Motor neuron (in vitro differentiated cells): Measurements from ENCODE around the gene ARHGAP9. TPM values are rescaled to one million over a fixed set of nuclear protein-coding genes. Genes with fewer than 3 reads are reported as not detected.

ENCODE experiments used
- ATAC-seq, 8 experiments: fragments of 200-7000 bp; cut with Tn5 transposase; replicated peaks in 6 of 8; 2 replicates each; pipeline ENCODE4 v1.8.0; 2021; ENCODE audit warnings: mild to moderate bottlenecking in 8 of 8, moderate library complexity in 8 of 8
- H3K27ac ChIP-seq, 2 donors: fragments of 250-450 bp; sonication (Bioruptor Pico); 2 replicates each; pipeline ENCODE4 v1.9.0; 2021; ENCODE audit warnings: antibody characterized with exemption in 2 of 2, mild to moderate bottlenecking in 2 of 2, moderate library complexity in 1 of 2
- H3K4me1 ChIP-seq, 2 donors: fragments of 250-450 bp; sonication (Bioruptor Pico); replicated peaks in 1 of 2; 2 replicates each; pipeline ENCODE4 v1.6.1; 2021; ENCODE audit warnings: antibody characterized with exemption in 2 of 2, mild to moderate bottlenecking in 2 of 2, moderate library complexity in 1 of 2
- H3K4me3 ChIP-seq, 5 donors: fragments of 250-450 bp; sonication (Bioruptor Pico); 2 replicates each; pipeline ENCODE4 v1.9.0; 2021; ENCODE audit warnings: antibody characterized with exemption in 5 of 5, mild to moderate bottlenecking in 5 of 5, moderate library complexity in 4 of 5
- WGBS, 10 experiments: fragments of 450-650 bp; shearing (Covaris generic); methylation state at CpG; one replicate each; pipeline ENCODE4 v1.0.0; 2022; 5-methylcytosine and 5-hydroxymethylcytosine counted together
- in situ Hi-C, 9 experiments: fragments of 400-800 bp; cut with MboI; loops; one replicate each; pipeline ENCODE4 v1.15.0; 2021; ENCODE audit warnings: low sequenced_read_pairs in 9 of 9, low pct_unique_long_range_greater_than_20kb in 2 of 9; ENCODE audit not compliant: unreplicated experiment in 9 of 9
- total RNA-seq, 8 experiments: library from RNA; unstranded; fragments of 300-600 nt; gene quantifications; 2 replicates each; pipeline versions ENCODE4 v1.2.3 to v1.2.4, GENCODE V29; 2022

ARHGAP9 gene
- total RNA-seq: 1 to 10 TPM in 5 of 8 experiments, under 1 TPM in 3; 0.45 to 6.2 (median 2.0) TPM

- 45 to 100% (median 75%) methylated on average over 1 to 6 of the region's 6 CpGs for WGBS, 10 experiments
- ATAC-seq: no peak
- Histone ChIP-seq H3K4me1 (peaks cover 0 to 13% of the 10 kb centered on the region in 2 donors), H3K27ac (no peak within 1 kb of the TSS), H3K4me3 (no peak within 1 kb of the TSS)
- in situ Hi-C loops: no loop called here
Observed at GRCh38 chr12:57479376-57480115, at the start of gene ARHGAP9. ARHGAP9 (minus strand) TSS chr12:57479866; CDS start chr12:57479406, 460 bp downstream.

DNA sequence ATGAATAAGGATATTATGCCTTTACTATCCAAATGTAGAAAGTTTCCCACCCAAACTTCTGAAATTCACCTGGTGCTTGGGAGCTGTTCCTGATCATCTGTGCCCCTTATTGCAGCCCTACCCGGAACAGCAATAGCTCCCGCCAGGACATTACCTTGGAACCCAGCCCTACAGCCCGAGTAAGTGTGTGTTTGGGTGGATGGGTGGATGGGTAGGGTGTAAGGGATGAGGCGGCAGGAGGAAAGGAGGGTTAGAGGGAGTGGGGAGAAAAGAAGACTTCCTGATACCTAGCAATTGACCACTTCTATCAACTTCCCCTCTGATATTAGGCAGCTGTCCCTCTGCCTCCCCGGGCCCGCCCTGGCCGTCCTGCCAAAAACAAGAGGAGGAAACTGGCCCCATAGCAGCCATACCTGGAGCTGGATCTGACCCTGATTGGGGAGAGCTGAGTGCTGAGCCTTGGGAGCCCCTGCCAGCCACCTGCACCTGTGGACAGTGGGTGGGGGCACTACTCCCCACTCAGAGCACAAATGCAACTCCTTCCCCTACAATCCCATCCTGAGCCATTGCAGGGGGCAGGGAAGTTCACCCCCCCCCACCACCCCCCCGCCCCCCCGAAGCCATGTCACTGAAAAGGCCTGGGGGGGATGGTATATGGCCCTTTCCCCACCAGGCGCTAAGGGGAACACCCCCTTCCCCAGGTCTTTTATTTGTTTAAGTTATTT is 49.3 kb upstream of the ARHGAP9 start:
- Histone ChIP-seq H3K27ac (peak overlapping the region in 1 of 2 donors; percentile 78), H3K4me3 (no peak overlapping the region), H3K4me1 (peaks cover 27 to 32% of the 10 kb centered on the region in 2 donors)
- ATAC-seq: no peak
- in situ Hi-C loops: no loop called here
- 57 to 90% (median 78%) methylated on average over 1 to 7 of the region's 10 CpGs; no CpG with 5 or more reads in 6 of the 10 experiments for WGBS, 10 experiments

DNA sequence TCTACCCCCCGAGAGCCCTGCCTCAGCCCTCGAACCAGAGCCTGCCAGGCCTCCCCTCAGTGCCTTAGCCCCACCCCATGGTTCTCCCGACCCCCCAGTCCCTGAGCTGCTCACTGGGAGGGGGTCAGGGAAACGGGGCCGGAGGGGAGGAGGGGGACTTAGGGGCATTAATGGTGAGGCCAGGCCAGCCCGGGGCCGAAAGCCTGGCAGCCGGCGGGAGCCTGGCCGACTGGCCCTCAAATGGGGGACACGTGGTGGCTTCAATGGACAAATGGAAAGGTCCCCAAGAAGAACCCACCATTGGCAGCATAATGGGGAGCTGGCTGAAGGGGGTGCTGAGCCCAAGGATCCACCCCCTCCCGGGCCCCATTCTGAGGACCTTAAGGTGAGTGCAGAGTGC is 48.5 kb upstream of the ARHGAP9 start:
- Histone ChIP-seq H3K27ac (no peak overlapping the region), H3K4me1 (peaks cover 31 to 36% of the 10 kb centered on the region in 2 donors), H3K4me3 (no peak overlapping the region)
- ATAC-seq: no peak
- whole genome bisulfite sequencing, 10 experiments: 100% methylated on average over 1 of the region's 12 CpGs; no CpG with 5 or more reads in 8 of the 10 experiments
- in situ Hi-C loops: no loop called here

DNA sequence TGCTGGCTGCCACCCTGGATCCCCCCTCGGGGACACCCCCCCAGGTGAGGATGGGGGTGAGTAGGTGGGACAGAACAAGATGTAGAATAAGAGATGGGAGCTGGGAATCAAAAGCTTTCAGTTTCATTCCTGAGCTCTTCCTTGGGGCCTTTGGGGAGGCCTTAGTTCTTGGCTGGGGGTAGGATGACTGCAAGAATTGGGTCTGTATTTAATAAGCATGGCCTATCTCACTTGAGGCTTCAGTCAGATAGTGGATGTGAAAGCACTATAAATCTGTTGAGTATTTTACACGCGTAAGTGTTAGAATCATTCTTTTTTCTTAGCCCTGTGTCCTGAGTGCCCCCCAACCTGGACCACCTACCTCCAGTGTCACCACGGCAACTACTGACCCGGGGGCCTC is 47.5 kb upstream of the ARHGAP9 start:
- no peak overlapping the region for H3K27ac ChIP-seq
- H3K4me1 ChIP-seq: peaks cover 31 to 36% of the 10 kb centered on the region in 2 donors
- in situ Hi-C loops: no loop called here
- no peak for ATAC-seq
- 80 to 100% (median 86%) methylated on average over 1 to 2 of the region's 5 CpGs; no CpG with 5 or more reads in 7 of the 10 experiments for WGBS, 10 experiments
- H3K4me3 ChIP-seq: no peak overlapping the region

DNA sequence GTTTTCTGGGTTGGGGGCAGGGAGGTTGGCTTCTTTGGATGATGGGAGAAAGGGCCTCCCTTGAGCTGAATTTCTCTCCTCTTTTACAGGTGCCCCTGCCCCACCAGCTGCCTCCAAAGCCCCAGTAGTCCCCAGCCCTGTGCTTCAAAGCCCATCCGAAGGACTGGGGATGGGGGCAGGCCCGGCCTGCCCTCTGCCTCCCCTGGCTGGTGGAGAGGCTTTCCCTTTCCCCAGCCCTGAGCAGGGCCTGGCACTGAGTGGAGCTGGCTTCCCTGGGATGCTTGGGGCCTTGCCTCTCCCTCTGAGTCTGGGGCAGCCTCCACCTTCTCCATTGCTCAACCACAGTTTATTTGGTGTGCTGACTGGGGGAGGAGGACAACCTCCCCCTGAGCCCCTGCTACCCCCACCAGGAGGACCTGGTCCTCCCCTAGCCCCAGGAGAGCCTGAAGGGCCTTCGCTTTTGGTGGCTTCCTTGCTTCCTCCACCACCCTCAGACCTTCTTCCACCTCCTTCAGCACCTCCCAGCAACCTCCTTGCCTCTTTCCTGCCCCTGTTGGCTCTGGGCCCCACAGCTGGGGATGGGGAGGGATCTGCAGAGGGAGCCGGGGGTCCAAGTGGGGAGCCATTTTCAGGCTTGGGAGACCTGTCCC is 46.9 kb upstream of the ARHGAP9 start:
- no peak for ATAC-seq
- Histone ChIP-seq H3K4me1 (peaks cover 34 to 42% of the 10 kb centered on the region in 2 donors), H3K27ac (no peak overlapping the region), H3K4me3 (no peak overlapping the region)
- WGBS, 10 experiments: 71 to 100% methylated on average over 1 of the region's 4 CpGs; no CpG with 5 or more reads in 8 of the 10 experiments
- in situ Hi-C loops: no loop called here

- Histone ChIP-seq H3K27ac (peak overlapping the region in 1 of 2 donors; percentile 21), H3K4me1 (peaks cover 41 to 50% of the 10 kb centered on the region in 2 donors), H3K4me3 (no peak overlapping the region)
- no peak for ATAC-seq
- WGBS, 10 experiments: no CpG with 5 or more reads among the region's 16 CpGs
- in situ Hi-C loops: no loop called here
Observed at GRCh38 chr12:57525615-57526383, 46.1 kb upstream of the ARHGAP9 start.

DNA sequence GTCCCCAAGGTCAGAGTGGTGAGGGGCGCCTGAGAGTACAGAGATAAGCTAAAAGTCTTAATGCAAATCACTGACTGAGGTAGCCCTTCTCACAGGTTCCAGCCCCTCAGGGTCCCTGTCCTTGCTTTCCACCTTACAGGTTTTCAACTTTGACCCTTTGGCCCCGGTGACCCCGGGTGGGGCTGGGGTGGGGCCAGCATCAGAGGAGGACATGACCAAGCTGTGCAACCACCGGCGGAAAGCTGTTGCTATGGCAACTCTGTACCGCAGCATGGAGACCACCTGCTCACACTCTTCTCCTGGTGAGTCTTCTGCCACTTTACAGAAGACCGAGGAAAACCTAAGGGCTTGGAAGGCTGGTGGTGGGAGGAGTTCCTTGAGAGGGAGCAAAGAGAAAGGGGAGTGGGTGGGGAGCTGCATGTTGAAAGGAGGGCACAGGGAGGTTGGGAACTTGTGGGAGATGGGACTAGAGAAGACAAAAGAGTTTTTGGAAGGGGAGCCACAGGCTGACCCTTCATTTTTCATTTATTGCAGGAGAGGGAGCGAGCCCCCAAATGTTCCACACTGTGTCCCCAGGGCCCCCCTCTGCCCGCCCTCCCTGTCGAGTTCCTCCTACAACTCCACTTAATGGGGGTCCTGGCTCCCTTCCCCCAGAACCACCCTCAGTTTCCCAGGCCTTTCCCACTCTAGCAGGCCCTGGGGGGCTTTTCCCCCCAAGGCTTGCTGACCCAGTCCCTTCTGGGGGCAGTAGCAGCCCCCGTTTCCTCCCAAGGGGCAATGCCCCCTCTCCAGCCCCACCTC is 45.3 kb upstream of the ARHGAP9 start:
- 0 to 100% (median 39%) methylated on average over 1 to 2 of the region's 11 CpGs; no CpG with 5 or more reads in 4 of the 10 experiments for WGBS, 10 experiments
- Histone ChIP-seq H3K4me1 (peaks cover 39 to 45% of the 10 kb centered on the region in 2 donors), H3K27ac (peak overlapping the region in 1 of 2 donors; percentile 94), H3K4me3 (peak overlapping the region in 1 of 5 donors; percentile 47)
- in situ Hi-C loops: no loop called here
- no peak for ATAC-seq

DNA sequence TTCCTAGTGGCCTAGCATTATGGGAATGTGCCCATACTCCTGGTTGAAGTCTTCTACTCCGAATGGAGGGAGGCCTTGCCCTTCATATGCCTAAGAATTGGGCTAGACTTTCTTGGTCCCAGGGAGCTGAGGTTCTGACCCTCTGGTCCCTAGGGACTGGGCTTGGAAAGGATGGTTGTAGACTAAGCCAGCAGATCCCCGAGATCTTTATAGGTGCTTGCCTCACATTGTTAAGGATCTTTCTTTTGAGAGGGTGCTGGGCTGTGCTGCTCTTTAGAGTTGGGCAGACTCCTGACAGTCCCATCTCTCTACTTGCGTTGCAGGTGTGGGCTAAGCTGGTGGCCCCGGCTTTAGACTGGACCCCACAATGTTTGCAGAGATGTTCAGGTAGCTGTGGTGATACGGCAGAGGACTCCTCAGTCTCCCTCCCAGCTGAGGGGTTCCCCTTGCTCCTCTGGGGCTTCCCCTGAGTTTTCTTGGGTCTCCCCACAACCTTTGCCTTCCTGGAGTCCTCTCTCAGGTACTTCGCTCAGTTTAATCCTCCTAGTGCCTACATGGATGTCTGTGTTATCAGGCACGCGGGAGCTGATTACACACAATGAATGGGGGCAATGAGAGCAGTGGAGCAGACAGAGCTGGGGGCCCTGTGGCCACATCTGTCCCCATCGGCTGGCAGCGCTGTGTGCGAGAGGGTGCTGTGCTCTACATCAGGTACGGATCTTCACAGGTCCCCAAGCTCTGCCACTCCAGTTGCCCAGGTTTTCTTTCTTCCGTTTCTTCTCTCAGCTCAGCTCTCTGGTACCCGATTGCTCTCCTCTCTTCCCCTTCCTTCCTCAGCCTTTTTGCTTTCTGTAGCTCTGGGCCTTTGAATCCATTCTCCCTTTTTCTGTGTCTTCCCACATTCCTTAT is 44.3 kb upstream of the ARHGAP9 start:
- WGBS, 10 experiments: 30 to 80% (median 63%) methylated on average over 1 to 8 of the region's 14 CpGs
- in situ Hi-C loops: no loop called here
- ATAC-seq: no peak
- Histone ChIP-seq H3K27ac (peak overlapping the region; percentile 94 to 99), H3K4me1 (peaks cover 35 to 41% of the 10 kb centered on the region in 2 donors), H3K4me3 (peak overlapping the region; percentile 41 to 62 (median 47))

DNA sequence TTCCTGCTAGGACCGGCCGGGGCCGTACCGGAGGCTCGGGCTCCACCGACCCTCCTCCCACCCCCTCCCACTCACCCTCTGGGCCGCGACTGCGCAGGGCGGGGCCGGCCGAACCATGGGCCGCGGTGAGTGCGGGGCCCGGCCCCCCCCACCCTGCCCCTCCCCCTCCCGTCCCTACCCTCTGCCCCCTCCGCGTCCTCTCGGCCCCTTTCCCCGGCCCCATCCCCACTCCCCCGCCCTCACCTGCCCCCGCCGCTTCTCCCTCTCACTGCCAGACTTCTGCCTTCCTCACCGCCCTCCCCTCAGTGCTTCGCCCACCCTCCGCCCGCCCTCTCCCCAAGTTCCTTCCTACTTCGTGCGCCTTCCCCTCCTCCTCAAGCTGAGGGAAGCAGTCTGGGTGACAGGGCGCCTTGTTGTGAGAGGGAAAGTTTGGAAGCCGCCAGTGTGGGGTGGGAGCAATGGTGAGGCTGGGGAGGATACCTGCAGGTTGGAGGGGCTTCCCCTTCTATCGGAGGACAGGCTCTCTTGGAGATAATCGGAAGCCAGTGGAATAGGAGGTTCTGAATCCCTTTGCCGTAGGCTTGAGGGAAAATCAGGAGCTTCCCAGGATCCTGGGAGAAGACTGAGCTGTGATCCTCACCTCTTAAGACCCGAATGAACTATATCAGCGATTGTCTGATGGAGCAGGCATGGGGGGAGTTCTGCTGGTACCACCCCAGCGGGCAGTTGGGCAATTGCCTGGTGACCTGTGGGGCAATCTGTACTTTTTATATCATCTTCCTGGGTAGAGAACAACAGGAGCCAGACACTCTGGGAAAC is 43.4 kb upstream of the ARHGAP9 start:
- H3K4me3 ChIP-seq: peak overlapping the region; percentile 41 to 62 (median 47)
- peaks cover 40 to 50% of the 10 kb centered on the region in 2 donors for H3K4me1 ChIP-seq
- in situ Hi-C loops: no loop called here
- ATAC-seq: peak in 5 of 8 experiments; percentile 9 to 63 (median 52)
- H3K27ac ChIP-seq: peak overlapping the region; percentile 94 to 99
- WGBS, 10 experiments: 0% methylated on average over 1 to 2 of the region's 38 CpGs; no CpG with 5 or more reads in 7 of the 10 experiments

- H3K4me1 ChIP-seq: peaks cover 48 to 57% of the 10 kb centered on the region in 2 donors
- H3K27ac ChIP-seq: peak within 1 kb of the TSS; percentile 94 to 99
- H3K4me3 ChIP-seq: peak within 1 kb of the TSS; percentile 41 to 62 (median 47)
- peak; percentile 37 to 60 (median 52) for ATAC-seq
- in situ Hi-C loops: no loop called here
- 0 to 14% (median 6%) methylated on average over 1 to 7 of the region's 57 CpGs; no CpG with 5 or more reads in 4 of the 10 experiments for WGBS, 10 experiments
Observed at GRCh38 chr12:57522011-57522886, 42.6 kb upstream of the ARHGAP9 start, which contains the start of gene MBD6. MBD6 (plus strand) TSS chr12:57522824; CDS start chr12:57524304, 1,480 bp downstream.
